Activated naive CD4-positive, alpha-beta T cell treated with Interleukin-2 at 50 U/mL for 16 hours (primary cell): ENCODE results near the gene SARS2.
A peak's percentile ranks its signal among the peaks of the same experiment; 100 is the strongest.
"Not testable (repeated sequence)": the region's sequence is repeated elsewhere in the genome, so short reads cannot be mapped to it uniquely, and the experiment has no call there.

Experiments
- DNase-seq: peaks from one replicate; pipeline ENCODE4 v3.0.0-alpha.2; 2020

SARS2 gene

GRCh38 chr19:38945562-38946228 lies 15.1 kb upstream of the SARS2 start:
- no peak for DNase-seq

GRCh38 chr19:38944981-38945506 lies 14.5 kb upstream of the SARS2 start:
- DNase-seq: no peak

- no peak for DNase-seq
These were observed 12.1 kb upstream of the SARS2 start for GRCh38 chr19:38942471-38943181.

- no peak for DNase-seq
These were observed 11.4 kb upstream of the SARS2 start for GRCh38 chr19:38941979-38942378.

- not testable (repeated sequence) for DNase-seq
These were observed 10.9 kb upstream of the SARS2 start for GRCh38 chr19:38941466-38941865.

DNA sequence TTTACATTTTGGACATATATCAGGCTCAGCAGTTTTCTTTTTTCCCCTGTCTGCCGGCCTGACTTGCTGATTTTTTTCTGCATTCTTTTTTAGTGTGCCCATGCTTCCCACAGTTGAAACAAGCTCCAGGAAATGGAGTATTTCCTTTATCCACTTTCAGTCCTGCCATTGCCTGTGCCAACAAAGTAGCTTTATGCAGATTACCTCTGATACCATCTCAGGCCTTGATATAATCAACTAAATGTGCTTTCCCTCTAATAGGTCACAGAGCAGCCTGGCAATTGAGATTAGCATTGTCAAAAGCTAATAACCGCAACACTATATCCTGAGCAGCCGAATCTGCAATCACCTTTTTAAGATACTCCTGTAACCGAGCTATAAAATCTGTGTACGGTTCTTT lies 9.4 kb upstream of the SARS2 start:
- no peak for DNase-seq

DNA sequence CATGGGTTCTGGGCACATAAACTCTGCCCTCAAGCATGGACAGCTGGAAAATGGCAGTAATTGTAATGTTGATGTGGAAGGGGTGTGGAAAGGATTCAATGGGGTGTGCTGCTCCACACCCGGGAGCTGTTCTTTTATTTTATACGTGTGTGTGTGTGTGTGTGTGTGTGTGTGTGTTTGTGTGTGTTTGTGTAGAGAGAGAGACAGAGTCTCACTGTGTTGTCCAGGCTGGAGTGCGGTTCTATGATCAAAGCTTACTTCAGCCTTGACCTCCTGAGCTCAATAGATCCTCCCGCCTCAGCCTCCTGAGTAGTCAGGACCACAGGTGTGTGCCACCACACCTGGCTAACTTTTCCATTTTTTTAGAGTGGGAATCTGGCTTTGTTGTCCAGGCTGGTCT lies 3.0 kb upstream of the SARS2 start:
- DNase-seq: no peak

- peak; percentile 34 for DNase-seq
These were observed 2.0 kb upstream of the SARS2 start for GRCh38 chr19:38932425-38933179.

- DNase-seq: no peak
These were observed 894 bp upstream of the SARS2 start for GRCh38 chr19:38931521-38931793.

DNA sequence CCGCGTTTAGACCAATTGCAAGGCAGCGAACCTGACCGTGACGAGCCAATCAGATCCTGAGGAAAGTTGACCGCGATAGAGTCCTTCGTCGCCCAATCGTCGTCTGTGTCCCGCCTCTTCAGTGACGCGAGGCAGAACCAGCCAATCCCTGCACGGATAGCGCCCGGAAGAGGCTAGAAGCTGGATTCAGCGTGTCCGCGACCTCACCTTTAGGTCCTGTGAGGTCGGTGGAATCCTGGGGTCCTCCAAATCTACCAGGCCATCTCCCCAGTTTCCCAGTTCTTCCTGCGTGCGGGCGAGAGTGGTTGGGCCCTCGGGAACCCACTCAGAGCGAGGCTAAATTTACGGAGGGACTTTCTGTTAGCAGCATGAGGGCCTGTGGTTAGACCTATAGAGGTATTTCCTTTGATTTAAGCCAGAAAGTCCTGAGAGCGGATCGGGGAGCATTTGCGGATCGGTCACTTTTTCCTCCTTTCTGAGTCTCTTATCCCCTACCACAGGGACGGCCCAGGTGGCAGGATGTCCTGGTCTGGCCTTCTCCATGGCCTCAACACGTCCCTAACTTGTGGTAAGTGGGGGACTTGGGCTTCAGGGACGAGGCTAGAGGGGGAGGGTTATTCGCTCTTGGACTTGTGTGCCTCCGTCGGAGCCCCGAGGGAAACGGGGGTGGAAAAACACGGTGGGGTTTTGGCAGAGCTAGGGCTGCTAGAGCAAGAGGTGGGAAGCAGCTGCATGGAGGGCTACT lies 385 bp upstream of the SARS2 start, which contains the start of gene MRPS12:
MRPS12 (plus strand) TSS at position 169 of the 745 bp plus-strand sequence; CDS start at position 520, 351 bp downstream.
- peak; percentile 99 for DNase-seq

DNA sequence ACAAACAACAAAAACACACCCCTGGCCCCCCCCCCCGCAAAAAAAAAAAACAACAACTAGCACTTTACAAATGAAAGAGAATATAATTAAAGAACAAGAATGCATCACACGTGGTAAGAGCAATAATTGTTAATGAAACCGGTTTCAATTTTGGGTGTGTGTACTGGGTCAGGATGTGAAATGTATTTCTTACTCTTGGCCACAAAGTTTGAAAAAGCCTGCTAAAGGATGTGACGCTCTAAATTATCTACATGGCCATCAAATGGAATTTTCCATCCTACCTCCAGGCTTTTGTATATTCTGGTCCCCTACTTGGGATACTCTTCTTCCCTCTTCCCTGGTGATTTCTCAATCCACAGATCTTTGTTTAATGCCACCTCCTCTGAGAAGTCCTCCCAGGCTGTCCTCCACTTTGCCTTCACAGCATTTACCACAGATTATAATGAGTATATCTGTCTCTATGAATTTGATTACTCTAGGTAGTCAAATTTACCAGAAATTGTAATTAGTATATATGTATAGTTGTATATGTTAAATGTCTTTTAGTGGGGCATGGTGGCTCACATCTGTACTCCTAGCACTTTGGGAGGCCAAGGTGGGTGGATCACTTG lies 2.1 kb downstream of the SARS2 start:
- no peak for DNase-seq

GRCh38 chr19:38924388-38924787 lies 6.2 kb downstream of the SARS2 start:
- DNase-seq: no peak

DNA sequence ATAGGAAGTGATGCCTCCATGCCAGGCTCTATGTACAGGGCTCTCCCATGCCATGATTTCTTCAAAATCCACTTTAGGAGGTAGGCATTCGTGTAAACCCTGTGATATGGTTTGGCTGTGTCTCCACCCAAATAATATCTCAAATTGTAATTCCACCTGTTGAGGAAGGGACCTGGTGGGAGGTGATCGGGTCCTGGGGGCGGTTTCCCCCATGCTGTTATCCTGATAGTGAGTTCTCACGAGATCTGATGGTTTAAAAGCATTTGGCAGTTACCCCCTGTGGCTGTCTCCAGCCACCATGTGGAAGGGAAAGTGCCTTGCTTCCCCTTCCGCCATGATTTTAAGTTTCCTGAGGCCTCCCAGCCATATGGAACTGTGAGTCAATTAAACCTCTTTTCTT lies 8.1 kb downstream of the SARS2 start:
- no peak for DNase-seq

GRCh38 chr19:38921420-38922274 lies 8.9 kb downstream of the SARS2 start:
- no peak for DNase-seq

DNA sequence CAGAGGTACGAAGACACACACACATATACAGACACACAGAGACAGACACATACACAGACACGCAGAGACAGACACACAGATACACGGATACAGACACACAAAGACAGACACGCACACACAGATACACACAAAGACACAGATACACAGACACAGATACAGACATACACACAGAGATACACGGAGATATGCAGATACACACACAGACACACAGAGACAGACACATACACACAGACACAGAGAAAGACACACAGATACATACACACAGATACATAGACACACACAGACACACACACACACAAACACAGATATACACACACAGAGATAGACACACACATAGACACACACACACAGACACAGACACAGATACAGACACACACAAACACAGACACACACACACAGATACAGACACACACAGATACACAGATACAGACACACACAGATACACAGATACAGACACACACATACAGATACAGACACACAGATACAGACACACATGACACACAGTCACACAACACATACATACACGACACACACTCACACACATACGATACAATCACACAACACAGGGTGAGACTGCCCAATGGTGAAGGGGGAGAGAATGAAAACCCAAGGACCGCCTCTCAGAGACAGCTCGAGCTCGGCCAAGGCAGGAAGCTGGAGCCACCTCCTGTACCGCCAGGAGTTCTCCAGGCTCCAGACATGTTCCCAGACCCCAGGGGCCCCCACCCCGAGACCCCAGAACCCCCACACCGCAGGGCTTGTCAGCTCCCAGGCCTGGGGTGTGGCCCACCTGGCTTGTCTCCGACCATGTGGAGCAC lies 9.8 kb downstream of the SARS2 start:
- no peak for DNase-seq

DNA sequence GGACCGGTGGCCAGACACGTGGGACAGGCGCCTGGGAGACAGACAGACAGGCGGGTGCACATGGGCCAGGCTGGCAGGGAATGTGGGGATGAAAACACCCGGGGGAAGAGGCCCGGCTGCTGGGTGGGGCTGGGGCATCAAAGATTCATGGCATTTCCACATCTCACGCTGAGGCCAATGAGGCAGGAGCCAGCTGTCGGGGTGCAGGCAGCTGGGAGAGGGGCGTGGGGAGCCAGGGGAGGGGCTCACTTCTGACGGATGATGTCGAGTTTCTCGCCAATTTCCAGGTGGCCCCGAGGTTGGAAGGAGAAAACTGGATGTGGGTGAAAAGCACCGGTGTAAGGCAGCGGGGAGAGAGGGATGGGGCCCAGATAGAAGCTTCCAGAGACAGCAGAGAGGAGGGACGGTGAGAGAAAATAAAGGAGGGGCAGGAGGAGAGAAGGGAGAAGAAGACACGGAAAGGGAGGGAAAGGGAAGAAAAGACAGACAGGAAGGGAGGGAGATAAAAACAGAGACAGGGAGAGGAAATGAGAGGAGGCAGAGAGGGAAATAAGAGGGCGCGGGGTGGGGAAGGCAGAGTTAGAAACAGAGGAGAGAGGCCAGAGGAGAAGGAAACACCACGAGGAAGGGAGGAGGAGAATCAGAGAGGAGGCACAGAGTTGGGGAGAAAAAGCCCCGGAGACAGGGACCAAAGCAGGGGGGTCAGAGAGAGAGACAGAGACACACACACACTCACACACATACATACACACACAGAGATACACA lies 10.5 kb downstream of the SARS2 start:
- no peak for DNase-seq

GRCh38 chr19:38918526-38918925 lies 12.0 kb downstream of the SARS2 start:
- no peak for DNase-seq

DNA sequence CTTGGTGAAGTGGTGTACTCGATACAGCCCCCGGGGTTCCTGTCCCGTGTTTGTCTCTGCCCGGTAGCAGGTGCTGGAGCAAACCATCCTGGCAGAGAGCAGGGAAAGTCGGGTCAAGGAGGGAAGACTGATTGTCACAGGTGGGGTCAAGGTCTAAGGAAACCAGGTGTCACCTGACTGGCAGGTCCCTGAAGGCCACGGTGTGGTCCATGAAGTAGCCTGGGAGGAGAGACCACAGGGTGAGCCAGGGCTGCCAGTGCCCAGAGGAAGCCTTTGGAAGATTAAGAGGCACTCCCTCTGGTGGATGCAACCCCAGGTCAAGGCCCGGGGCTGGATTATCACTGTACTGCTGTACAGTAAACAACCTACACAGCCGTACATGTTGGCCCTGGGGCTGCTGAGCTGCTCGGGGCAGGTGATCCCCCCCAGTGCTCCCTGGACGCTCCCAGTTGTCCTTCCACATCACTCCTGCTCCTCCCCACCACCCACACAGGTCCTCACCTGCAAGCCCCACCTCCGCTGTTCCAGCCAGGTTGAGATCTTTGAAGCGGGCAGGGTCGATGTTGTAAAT lies 12.6 kb downstream of the SARS2 start:
- DNase-seq: no peak

- DNase-seq: no peak
These were observed 13.0 kb downstream of the SARS2 start for GRCh38 chr19:38917516-38917915.
